Measurements from ENCODE around the gene LMF2. TPM values are rescaled to one million over a fixed set of nuclear protein-coding genes. Genes with fewer than 3 reads are reported as not detected.

The LMF2 gene
- total and polyA plus RNA-seq, 2 of the 4 experiments (the other 2 are of a cell fraction), result 16.8 to 82.6 TPM

GRCh38 chr22:50551160-50551752 is 43.8 kb upstream of the LMF2 start:
- 86% methylated on average over 2 of the region's 11 CpGs; no CpG with 5 or more reads in 1 of the 2 experiments for WGBS, 2 experiments (ENCODE audit: extremely low coverage in 2 of 2, insufficient read length in 1 of 2)
- no peak overlapping the region for H2BK5ac ChIP-seq (ENCODE audit: low read depth, low read length, poor library complexity, severe bottlenecking)
- H3K9ac ChIP-seq (ENCODE audit: low read depth, low read length), result no peak overlapping the region
- ATAC-seq (ENCODE audit: low read depth) (no peak), DNase-seq (no peak)
- in situ Hi-C loops (cut with MboI; ENCODE audit: low sequenced_read_pairs), result no loop called here
- peaks cover 63% of the 10 kb centered on the region for H3K27me3 ChIP-seq (ENCODE audit: control insufficient read depth, insufficient read depth, low read length)
- no peak overlapping the region for H3K27ac ChIP-seq (ENCODE audit: insufficient read depth, low read length)
- no peaks in the 10 kb centered on the region for H3K36me3 ChIP-seq (ENCODE audit: control insufficient read depth, insufficient read depth, low read length)
- no peak overlapping the region for H3K23ac ChIP-seq (ENCODE audit: low read depth, low read length)
- TF ChIP-seq MAZ (IDR thresholded peaks at IDR 0.05; ENCODE audit: borderline replicate concordance, low read depth, low read length) (no peak), CHD1 (IDR thresholded peaks at IDR 0.05; ENCODE audit: low read depth, low read length) (no peak), FOS (IDR thresholded peaks at IDR 0.05; ENCODE audit: low read depth, low read length) (no peak), MAFK (IDR thresholded peaks at IDR 0.05; ENCODE audit: low read depth, low read length) (no peak), POLR2A (IDR thresholded peaks at IDR 0.05; ENCODE audit: low read depth, low read length) (no peak), BHLHE40 (IDR thresholded peaks at IDR 0.05; ENCODE audit: low read depth, low read length) (no peak), CEBPB (IDR thresholded peaks at IDR 0.05; ENCODE audit: low read depth, low read length) (no peak), MXI1 (IDR thresholded peaks at IDR 0.05; ENCODE audit: borderline replicate concordance, low read depth, low read length) (no peak), SMC3 (IDR thresholded peaks at IDR 0.05; ENCODE audit: low read depth, low read length) (no peak), RCOR1 (IDR thresholded peaks at IDR 0.05; ENCODE audit: insufficient replicate concordance, low read length) (no peak)
- TF ChIP-seq, protein P1, sequence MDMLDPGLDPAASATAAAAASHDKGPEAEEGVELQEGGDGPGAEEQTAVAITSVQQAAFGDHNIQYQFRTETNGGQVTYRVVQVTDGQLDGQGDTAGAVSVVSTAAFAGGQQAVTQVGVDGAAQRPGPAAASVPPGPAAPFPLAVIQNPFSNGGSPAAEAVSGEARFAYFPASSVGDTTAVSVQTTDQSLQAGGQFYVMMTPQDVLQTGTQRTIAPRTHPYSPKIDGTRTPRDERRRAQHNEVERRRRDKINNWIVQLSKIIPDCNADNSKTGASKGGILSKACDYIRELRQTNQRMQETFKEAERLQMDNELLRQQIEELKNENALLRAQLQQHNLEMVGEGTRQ (IDR thresholded peaks at IDR 0.05; ENCODE audit: low read depth, low read length), result no peak
- TF ChIP-seq, protein P2, sequence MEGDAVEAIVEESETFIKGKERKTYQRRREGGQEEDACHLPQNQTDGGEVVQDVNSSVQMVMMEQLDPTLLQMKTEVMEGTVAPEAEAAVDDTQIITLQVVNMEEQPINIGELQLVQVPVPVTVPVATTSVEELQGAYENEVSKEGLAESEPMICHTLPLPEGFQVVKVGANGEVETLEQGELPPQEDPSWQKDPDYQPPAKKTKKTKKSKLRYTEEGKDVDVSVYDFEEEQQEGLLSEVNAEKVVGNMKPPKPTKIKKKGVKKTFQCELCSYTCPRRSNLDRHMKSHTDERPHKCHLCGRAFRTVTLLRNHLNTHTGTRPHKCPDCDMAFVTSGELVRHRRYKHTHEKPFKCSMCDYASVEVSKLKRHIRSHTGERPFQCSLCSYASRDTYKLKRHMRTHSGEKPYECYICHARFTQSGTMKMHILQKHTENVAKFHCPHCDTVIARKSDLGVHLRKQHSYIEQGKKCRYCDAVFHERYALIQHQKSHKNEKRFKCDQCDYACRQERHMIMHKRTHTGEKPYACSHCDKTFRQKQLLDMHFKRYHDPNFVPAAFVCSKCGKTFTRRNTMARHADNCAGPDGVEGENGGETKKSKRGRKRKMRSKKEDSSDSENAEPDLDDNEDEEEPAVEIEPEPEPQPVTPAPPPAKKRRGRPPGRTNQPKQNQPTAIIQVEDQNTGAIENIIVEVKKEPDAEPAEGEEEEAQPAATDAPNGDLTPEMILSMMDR (conservative IDR thresholded peaks at IDR 0.05; ENCODE audit: low read depth, low read length), result no peak
- no peaks in the 10 kb centered on the region for H3K4me1 ChIP-seq (ENCODE audit: control insufficient read depth, insufficient read depth, low read length)
- peak overlapping the region; percentile 51 for H2AFZ ChIP-seq (replicated peaks; ENCODE audit: low read length, poor library complexity)
- no peak overlapping the region for H2BK20ac ChIP-seq (ENCODE audit: low read depth, low read length)
- H2BK15ac ChIP-seq (ENCODE audit: low read depth, low read length), result no peak overlapping the region
- no peak overlapping the region for H2BK120ac ChIP-seq (ENCODE audit: low read depth, low read length)
- POLR2A ChIA-PET (ENCODE audit: unreplicated experiment), result no interaction called here
- no peaks in the 10 kb centered on the region for H3K9me3 ChIP-seq (ENCODE audit: control insufficient read depth, insufficient read depth, low read length)
- H2AK5ac ChIP-seq (ENCODE audit: low read depth, low read length), result no peak overlapping the region
- H4K91ac ChIP-seq (ENCODE audit: insufficient read depth, low read depth, low read length), result no peak overlapping the region
- H3K18ac ChIP-seq (ENCODE audit: low read depth, low read length), result no peak overlapping the region
- H4K8ac ChIP-seq (ENCODE audit: low read depth in 2 of 2, low read length in 2 of 2), result no peak overlapping the region
- dilution Hi-C loops (cut with HindIII; ENCODE audit: low sequenced_read_pairs, unreplicated experiment), result no loop called here
- H3K56ac ChIP-seq (ENCODE audit: extremely low read depth, insufficient read depth, low read length), result no peak overlapping the region
- H3K4me2 ChIP-seq (ENCODE audit: low read depth, low read length), result no peak overlapping the region
- no peak overlapping the region for H2AK9ac ChIP-seq (replicated peaks; ENCODE audit: low read depth, low read length, poor library complexity)
- no peaks in the 10 kb centered on the region for H3K9me1 ChIP-seq (ENCODE audit: insufficient read depth, low read length)
- H3K4me3 ChIP-seq (ENCODE audit: insufficient read depth, low read depth, low read length), result no peak overlapping the region
- intact Hi-C loops (cut with micrococcal nuclease), result no loop called here
- no peaks in the 10 kb centered on the region for H3K79me1 ChIP-seq (ENCODE audit: low read depth in 1 of 2, low read length in 2 of 2)
- CTCF ChIA-PET, result interaction anchor here (1.3 kb wide), 1 partner anchor 12 kb away, joined by 4 read pairs; the partner anchor contains the start of gene SYCE3
- no peak overlapping the region for H3K4ac ChIP-seq (ENCODE audit: low read depth, low read length)
- no peak overlapping the region for H3K14ac ChIP-seq (replicated peaks; ENCODE audit: low read depth, low read length)
- no peaks in the 10 kb centered on the region for H4K20me1 ChIP-seq (ENCODE audit: insufficient read depth, low read length)
- no peak overlapping the region for H4K5ac ChIP-seq (ENCODE audit: low read depth, low read length)
- BruUV-seq (replicated peaks), result no TSS peak

Measured in IMR-90 (cell line).